DMS 273 (cell line): Measurements from ENCODE around the gene PIGW.
"Not testable (repeated sequence)": the region's sequence is repeated elsewhere in the genome, so short reads cannot be mapped to it uniquely, and the experiment has no call there.

Source experiments
- DNase-seq: peaks from one replicate; lab custom pipeline; 2025; ENCODE audit not compliant: unreplicated experiment; lab: John Stamatoyannopoulos, UW

PIGW gene

GRCh38 chr17:36507266-36507665 lies 27.5 kb upstream of the PIGW start:
- DNase-seq: no peak

DNA sequence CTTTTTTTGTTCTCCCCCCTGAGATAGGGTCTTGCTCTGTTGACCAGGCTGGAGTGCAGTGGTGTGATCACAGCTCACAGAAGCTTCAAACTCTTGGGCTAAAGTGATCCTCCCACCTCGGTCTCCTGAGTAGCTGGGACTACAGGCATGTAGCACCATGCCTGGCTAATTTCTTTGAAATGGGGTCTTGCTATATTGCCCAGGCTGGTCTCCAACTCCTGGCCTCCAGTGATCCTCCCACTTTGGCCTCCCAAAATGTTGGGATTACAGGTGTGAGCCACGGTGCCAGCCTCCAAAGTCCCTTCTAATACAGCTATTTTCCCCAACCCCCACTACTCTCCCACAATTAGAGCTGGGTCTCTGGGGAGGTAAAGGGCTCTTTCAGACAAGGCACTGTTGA lies 26.3 kb upstream of the PIGW start:
- DNase-seq: not testable (repeated sequence)

GRCh38 chr17:36509272-36509985 lies 25.4 kb upstream of the PIGW start:
- DNase-seq: no peak

DNA sequence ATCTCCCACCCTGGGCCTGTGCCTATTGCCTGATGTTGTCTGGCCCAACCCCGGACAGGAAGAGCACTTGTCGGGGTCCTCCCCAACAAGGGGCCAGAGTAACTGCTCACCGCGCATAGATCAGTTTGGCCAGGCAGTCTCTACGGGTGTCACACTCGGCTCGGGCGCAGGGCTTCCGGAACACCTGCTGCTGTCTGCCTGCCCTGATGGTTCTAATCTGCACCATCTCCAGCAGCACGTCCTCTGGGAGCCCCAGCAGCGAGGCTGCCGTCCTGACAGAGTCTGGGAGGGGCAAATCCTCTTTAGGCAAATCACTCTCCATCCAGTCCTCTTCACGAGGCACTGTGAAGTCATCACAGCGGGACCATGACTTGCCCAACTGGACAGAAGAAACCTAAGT lies 24.2 kb upstream of the PIGW start:
- DNase-seq: no peak

- DNase-seq: no peak
Measured at GRCh38 chr17:36511216-36511615, 23.6 kb upstream of the PIGW start.

DNA sequence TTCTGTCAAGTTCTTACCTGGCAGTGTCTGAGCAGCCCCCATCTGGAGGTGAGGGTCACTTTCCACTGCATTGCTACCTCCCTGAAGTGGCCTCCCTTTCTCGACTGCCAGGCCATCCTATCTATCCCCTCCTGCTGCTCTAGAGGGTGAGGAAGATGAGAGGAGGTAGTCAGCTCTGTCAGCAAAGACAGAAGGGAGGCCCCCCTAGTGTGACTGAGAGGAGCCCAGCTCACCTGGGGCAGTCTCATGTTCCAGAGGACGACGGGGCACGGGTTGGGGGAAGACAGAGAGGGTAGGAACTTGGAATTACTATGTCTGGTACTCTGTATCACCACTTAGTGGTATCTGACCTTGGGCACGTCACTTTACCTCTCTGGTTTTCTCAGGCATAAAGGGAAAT lies 22.1 kb upstream of the PIGW start:
- DNase-seq: no peak

- no peak for DNase-seq
Measured at GRCh38 chr17:36514856-36515255, 19.9 kb upstream of the PIGW start.

- no peak for DNase-seq
Measured at GRCh38 chr17:36515837-36516236, 18.9 kb upstream of the PIGW start.

- DNase-seq: no peak
Measured at GRCh38 chr17:36523113-36523512, 11.7 kb upstream of the PIGW start.

DNA sequence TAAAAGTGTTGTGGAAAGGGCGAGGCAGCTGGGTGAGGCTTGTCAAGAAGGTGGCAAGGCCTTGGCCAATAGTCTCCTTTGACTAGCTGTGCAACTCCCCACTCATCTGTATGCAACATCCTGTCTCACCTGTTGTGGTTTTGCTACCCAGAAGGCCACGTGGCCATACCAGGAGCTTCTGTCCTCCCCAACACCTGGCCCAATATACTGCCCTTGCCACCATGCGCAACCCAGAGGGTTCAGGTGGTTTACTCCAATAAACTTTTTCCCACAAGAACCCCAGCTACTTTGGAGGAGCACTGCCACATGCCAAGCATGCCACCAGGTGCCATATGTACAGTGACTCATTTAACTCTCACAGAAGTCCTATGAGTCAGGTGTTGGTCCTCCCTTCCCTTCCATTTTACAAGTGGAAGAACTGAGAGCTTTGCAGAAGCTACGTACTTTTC lies 10.3 kb upstream of the PIGW start:
- no peak for DNase-seq

GRCh38 chr17:36525113-36525512 lies 9.7 kb upstream of the PIGW start:
- DNase-seq: no peak

DNA sequence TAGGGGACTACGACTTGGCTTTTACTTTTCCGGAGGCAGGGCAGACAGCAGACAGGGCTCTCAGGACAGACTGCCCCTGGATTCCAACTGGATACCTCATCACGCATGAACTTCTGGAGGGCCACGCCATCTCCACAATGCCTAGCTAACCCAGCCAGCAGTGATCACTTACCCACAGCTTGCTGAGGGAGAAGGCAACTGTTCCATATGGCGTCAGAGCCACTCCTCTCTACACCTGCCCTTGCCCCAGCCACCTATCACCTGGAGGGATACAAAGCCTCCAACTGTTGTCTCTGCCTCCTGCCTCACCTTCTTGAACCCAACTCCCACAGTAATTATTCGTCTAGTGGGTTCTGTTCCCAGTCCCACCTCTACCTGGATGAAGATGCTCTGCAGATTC lies 8.9 kb upstream of the PIGW start:
- DNase-seq: no peak

GRCh38 chr17:36527621-36528250 lies 7.1 kb upstream of the PIGW start:
- DNase-seq: no peak

- DNase-seq: no peak
Measured at GRCh38 chr17:36529121-36529520, 5.7 kb upstream of the PIGW start.

GRCh38 chr17:36532435-36532975 lies 2.3 kb upstream of the PIGW start:
- no peak for DNase-seq

DNA sequence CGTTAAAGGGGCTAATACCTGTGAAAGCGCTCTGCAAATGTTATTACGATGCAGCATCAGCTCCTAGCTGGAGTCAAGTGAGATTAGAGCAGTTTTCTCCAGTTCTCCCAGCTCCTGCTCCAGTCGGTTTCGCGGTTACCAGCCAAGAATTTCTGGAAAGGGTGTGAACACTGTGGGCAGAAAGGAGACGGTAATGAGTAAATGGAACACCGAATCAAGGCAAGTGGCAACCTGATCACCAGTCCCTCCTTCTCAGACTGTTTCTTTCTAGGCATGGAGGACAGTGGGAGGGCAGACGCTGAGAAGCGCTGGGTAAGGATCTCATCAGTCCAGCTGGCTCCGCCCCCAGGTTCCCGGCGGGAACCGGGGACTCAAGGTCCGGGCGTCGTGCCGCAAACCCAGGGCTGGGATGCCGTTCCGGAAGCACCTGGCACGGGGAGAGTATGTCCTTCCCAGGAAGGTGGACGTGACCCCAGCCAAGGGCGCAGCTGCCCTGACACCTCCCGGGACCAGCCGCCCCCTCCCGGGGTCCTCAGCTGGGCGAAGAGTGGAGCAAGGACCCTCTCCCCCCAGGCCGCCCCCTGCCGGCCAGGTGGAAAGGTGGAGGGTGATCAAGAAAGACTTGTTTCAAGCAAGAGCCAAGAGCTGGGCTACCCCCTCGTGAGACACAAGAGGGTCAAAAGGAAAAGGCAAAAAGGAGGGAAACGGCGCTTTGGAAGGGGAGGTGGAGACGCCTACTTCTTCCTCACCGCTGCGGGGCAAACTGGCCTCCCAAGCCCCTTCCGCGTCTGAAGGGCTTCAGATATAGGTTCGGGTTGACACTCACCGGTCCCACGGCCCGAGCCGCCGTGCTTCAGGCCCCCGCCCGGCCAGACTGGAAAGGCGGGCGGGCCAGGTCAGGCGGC lies 600 bp upstream of the PIGW start:
- DNase-seq: peak; percentile 85

- DNase-seq: no peak
Measured at GRCh38 chr17:36535669-36536081, 888 bp downstream of the PIGW start.

DNA sequence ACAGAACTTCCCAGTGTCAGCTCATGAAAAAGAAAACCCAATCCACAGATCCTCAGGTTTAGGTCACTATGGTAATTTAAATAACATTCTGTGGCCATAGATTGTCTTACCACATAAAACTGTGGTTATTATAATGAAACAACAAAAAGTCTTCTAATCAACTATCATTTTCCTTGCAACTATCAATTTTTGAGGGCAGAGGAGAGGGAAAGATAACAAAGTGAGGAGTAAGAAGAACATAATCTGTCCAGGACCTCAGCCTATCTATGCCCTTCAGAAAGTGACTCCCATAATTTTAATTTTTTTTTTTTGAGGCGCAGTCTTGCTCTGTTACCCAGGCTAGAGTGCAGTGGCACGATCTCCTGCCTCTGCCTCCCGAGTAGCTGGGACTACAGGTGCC lies 5.9 kb downstream of the PIGW start:
- no peak for DNase-seq

- no peak for DNase-seq
Measured at GRCh38 chr17:36542755-36543154, 8.0 kb downstream of the PIGW start.

DNA sequence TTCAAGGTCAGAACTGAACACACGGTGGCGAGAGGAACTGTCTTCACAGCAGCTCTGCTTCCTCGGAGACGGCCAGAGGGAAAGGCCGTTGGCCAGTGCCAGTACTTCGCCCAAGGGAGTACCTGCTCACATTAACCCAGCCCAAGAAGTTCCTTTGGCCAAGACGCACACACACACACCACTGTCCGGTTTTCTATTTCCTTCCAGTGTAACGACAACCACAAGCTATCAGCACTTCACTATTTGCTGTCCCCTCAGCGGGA lies 9.2 kb downstream of the PIGW start:
- DNase-seq: peak; percentile 70

- DNase-seq: peak; percentile 98
Measured at GRCh38 chr17:36544307-36545076, 9.7 kb downstream of the PIGW start, which contains the start of gene GGNBP2. GGNBP2 (plus strand) TSS chr17:36544919; CDS start chr17:36545725, 806 bp downstream.
